Endodermal cell (in vitro differentiated cells): ENCODE data around the gene IQCE. TPM values are rescaled to one million over a fixed set of nuclear protein-coding genes. Genes with fewer than 3 reads are reported as not detected.
A peak's percentile ranks its signal among the peaks of the same experiment; 100 is the strongest.

Source experiments
- DNase-seq: peaks from one replicate; pipeline ENCODE4 v3.0.0-alpha.2; 2017
- H3K27ac ChIP-seq: 2 replicates; pipeline ENCODE4 v1.5.1; 2013; ENCODE audit warnings: mild to moderate bottlenecking, low read depth, low read length, moderate library complexity
- H3K27me3 ChIP-seq: 2 replicates; pipeline ENCODE4 v1.6.1; 2013; ENCODE audit warnings: mild to moderate bottlenecking, low read length, moderate library complexity; ENCODE audit not compliant: insufficient read depth, control insufficient read depth, poor library complexity, severe bottlenecking
- H3K36me3 ChIP-seq: 2 replicates; pipeline ENCODE4 v1.7.0; 2013; ENCODE audit warnings: mild to moderate bottlenecking, low read length, moderate library complexity; ENCODE audit not compliant: control insufficient read depth, insufficient read depth
- H3K4me1 ChIP-seq: one replicate; pipeline ENCODE4 v1.7.0; 2013; ENCODE audit warnings: low read length; ENCODE audit not compliant: control insufficient read depth, insufficient read depth
- H3K4me3 ChIP-seq: 2 replicates; pipeline ENCODE4 v1.5.1; 2013; ENCODE audit warnings: mild to moderate bottlenecking, low read length, moderate library complexity
- H3K9ac ChIP-seq: 2 replicates; pipeline ENCODE4 v1.6.1; 2013; ENCODE audit warnings: mild to moderate bottlenecking, low read length, moderate library complexity; ENCODE audit not compliant: poor library complexity, severe bottlenecking; ENCODE audit errors: extremely low read depth
- H3K9me3 ChIP-seq: 2 replicates; pipeline ENCODE4 v1.6.1; 2013; ENCODE audit warnings: mild to moderate bottlenecking, low read length, moderate library complexity; ENCODE audit not compliant: control insufficient read depth
- H3K27ac Mint-ChIP-seq: 2 replicates; pipeline ENCODE4 v1.8.0; 2020; ENCODE audit warnings: mixed read lengths
- H3K27me3 Mint-ChIP-seq: 2 replicates; pipeline ENCODE4 v1.8.0; 2021; ENCODE audit warnings: mild to moderate bottlenecking, mixed read lengths; ENCODE audit not compliant: insufficient read depth
- H3K36me3 Mint-ChIP-seq: 2 replicates; pipeline ENCODE4 v1.8.0; 2020; ENCODE audit warnings: low read depth, mixed read lengths
- H3K4me1 Mint-ChIP-seq: 2 replicates; pipeline ENCODE4 v1.8.0; 2020; ENCODE audit warnings: mixed read lengths
- H3K4me3 Mint-ChIP-seq: 2 replicates; pipeline ENCODE4 v1.8.0; 2020; ENCODE audit warnings: mild to moderate bottlenecking, moderate library complexity, mixed read lengths
- H3K9me3 Mint-ChIP-seq: 2 replicates; pipeline ENCODE4 v1.8.0; 2020; ENCODE audit warnings: mild to moderate bottlenecking, mixed read lengths
- WGBS, 2 experiments: methylation state at CpG; one replicate each; pipeline versions ENCODE4 v1.1.5 to v1.1.7; 2013; ENCODE audit warnings: missing lambda C conversion rate in 2 of 2, mixed read lengths in 1 of 2; ENCODE audit not compliant: insufficient coverage in 1 of 2, insufficient read length in 1 of 2; 5-methylcytosine and 5-hydroxymethylcytosine counted together
- total RNA-seq, 2 donors: library from RNA; stranded (reverse); fragmentation: NEBNext Ultra II Directional in 1 of 2; extraction: Animal tissue kit (Norgen Biotek cat#: 25700) in 1 of 2; gene quantifications; 2 replicates in 1 of 2; 3 replicates in 1 of 2; pipeline ENCODE4 v1.2.1, GENCODE V29; 2021
- TF ChIP-seq, protein P1 (sequence below): fragments of 200-600 bp; sonication (generic); conservative IDR thresholded peaks from 2 replicates; pipeline ENCODE4 v1.5.0; 2021; ENCODE audit warnings: antibody characterized with exemption, mild to moderate bottlenecking

Gene IQCE
- total RNA-seq, 2 donors from 2014 or later = 15.4 to 20.8 TPM

DNA sequence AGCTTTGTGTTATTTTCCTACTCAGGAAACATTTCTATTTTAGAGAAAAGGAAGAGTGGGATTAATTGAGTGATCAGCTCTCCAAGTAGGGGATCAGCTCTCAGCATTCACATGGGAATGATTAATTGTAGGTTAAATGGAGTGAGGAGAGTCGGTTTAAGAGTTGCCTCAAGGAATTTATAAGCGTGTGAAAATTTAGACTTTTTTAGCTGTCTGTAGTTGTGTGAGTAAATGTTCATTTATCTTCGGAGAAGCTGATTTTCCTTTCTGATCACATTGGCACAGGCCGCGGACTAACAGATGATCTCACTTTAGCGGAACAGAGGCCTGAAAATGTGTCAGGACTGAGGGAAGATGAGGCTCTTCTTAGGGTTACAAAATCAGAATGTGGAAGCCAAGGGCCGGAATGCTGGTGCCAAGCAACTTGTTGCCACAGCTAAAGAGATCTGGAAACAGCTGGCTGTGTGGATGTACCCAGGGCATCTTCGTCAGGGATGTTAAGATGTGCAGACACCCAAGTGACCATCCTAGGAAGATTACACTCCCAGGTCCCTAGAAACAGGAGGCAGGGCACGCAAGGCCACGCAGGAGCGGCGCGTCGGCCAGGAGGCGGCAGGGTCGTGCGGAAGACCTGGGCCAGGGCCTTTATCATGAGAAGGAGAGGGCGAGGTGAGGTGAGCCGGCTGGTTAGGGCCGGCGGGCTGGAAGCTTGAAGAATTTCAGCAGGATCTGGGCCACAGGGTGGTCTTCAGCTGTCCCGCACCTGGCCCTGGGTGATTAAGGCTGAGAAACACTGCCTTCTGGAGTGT, 37.9 kb downstream of the IQCE start:
- H3K27ac ChIP-seq = no peak overlapping the region
- H3K27me3 ChIP-seq = no peaks in the 10 kb centered on the region
- DNase-seq = no peak
- H3K9ac ChIP-seq = no peak overlapping the region
- H3K4me1 Mint-ChIP-seq = peaks cover 2% of the 10 kb centered on the region
- TF ChIP-seq, protein P1, sequence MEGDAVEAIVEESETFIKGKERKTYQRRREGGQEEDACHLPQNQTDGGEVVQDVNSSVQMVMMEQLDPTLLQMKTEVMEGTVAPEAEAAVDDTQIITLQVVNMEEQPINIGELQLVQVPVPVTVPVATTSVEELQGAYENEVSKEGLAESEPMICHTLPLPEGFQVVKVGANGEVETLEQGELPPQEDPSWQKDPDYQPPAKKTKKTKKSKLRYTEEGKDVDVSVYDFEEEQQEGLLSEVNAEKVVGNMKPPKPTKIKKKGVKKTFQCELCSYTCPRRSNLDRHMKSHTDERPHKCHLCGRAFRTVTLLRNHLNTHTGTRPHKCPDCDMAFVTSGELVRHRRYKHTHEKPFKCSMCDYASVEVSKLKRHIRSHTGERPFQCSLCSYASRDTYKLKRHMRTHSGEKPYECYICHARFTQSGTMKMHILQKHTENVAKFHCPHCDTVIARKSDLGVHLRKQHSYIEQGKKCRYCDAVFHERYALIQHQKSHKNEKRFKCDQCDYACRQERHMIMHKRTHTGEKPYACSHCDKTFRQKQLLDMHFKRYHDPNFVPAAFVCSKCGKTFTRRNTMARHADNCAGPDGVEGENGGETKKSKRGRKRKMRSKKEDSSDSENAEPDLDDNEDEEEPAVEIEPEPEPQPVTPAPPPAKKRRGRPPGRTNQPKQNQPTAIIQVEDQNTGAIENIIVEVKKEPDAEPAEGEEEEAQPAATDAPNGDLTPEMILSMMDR = no peak
- H3K4me1 ChIP-seq = no peaks in the 10 kb centered on the region
- no peaks in the 10 kb centered on the region for H3K9me3 Mint-ChIP-seq
- H3K9me3 ChIP-seq = no peaks in the 10 kb centered on the region
- H3K4me3 ChIP-seq = no peak overlapping the region
- no peaks in the 10 kb centered on the region for H3K27me3 Mint-ChIP-seq
- 94 to 95% methylated on average over 17 to 22 of the region's 22 CpGs for WGBS, 2 experiments
- peaks cover 50% of the 10 kb centered on the region for H3K36me3 Mint-ChIP-seq
- H3K36me3 ChIP-seq = peaks cover 25% of the 10 kb centered on the region
- no peak overlapping the region for H3K27ac Mint-ChIP-seq
- no peak overlapping the region for H3K4me3 Mint-ChIP-seq

DNA sequence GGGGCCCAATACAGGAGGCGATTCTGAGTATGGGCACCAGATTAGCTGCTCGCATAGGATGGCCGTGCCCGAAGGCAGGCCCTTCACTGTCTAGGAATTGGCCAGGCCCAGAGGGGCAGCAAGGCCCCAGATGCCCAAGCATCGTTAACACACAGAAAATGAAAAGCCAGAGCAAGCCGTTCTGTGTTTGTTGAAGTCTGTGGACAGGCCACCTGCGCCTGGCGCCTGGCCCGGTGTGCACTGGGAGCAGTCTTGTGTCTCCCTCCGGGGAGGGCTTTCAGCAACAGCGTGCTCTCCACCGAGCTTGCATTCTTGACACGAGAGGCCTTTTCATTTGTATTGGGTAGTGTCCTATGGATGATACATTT, 38.5 kb downstream of the IQCE start:
- Histone ChIP-seq H3K9ac (no peak overlapping the region), H3K4me3 (no peak overlapping the region), H3K36me3 (peaks cover 28% of the 10 kb centered on the region), H3K27me3 (no peaks in the 10 kb centered on the region), H3K27ac (peak overlapping the region; percentile 17), H3K4me1 (no peaks in the 10 kb centered on the region), H3K9me3 (no peaks in the 10 kb centered on the region)
- Mint-ChIP-seq H3K27ac (no peak overlapping the region), H3K36me3 (peaks cover 51% of the 10 kb centered on the region), H3K27me3 (no peaks in the 10 kb centered on the region), H3K9me3 (no peaks in the 10 kb centered on the region), H3K4me1 (peaks cover 2% of the 10 kb centered on the region), H3K4me3 (no peak overlapping the region)
- TF ChIP-seq, protein P1 = no peak
- no peak for DNase-seq
- 89 to 92% methylated on average over 11 to 13 of the region's 13 CpGs for WGBS, 2 experiments

DNA sequence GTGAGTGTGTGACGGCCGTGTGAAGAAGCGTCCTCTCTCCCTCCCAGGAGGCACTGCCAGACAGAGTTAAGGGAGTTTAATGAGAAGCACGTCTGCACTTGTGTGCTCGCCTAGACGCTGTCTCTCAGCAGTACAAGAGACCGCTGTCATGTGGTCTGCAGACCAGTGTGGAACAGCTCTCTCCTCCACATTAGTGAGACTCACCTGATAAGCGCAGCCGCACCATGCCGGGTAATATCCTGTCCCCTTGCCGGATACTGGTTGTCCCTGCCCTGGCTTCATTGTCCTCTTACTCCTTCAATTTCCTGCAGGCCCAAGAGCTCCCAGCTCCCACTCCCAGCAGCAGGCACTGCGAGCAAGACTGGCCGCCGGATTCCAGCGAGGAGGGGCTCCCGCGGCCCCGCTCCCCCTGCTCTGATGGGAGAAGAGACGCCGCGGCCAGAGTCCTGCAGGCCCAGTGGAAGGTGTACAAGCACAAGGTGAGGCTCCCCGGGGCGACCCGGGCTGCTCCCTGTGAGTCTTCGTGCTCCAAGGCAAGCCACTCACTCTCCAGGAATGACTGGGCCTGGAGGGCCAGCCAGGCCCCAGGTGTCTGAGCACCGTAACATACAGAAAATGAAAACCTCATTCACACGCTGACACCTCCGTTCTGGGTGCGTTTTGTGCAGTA, 39.5 kb downstream of the IQCE start:
- no peak for DNase-seq
- Histone ChIP-seq H3K9ac (no peak overlapping the region), H3K27ac (peak overlapping the region; percentile 84), H3K4me3 (no peak overlapping the region), H3K27me3 (no peaks in the 10 kb centered on the region), H3K9me3 (no peaks in the 10 kb centered on the region), H3K4me1 (no peaks in the 10 kb centered on the region), H3K36me3 (peaks cover 28% of the 10 kb centered on the region)
- Mint-ChIP-seq H3K4me3 (no peak overlapping the region), H3K27me3 (no peaks in the 10 kb centered on the region), H3K27ac (no peak overlapping the region), H3K9me3 (no peaks in the 10 kb centered on the region), H3K36me3 (peaks cover 49% of the 10 kb centered on the region), H3K4me1 (peaks cover 2% of the 10 kb centered on the region)
- TF ChIP-seq, protein P1 = no peak
- WGBS, 2 experiments = 91 to 94% methylated on average over 14 to 29 of the region's 29 CpGs
